ENCODE data around the gene ADGRG6.
A peak's percentile ranks its signal among the peaks of the same experiment; 100 is the strongest.

The ADGRG6 gene

DNA sequence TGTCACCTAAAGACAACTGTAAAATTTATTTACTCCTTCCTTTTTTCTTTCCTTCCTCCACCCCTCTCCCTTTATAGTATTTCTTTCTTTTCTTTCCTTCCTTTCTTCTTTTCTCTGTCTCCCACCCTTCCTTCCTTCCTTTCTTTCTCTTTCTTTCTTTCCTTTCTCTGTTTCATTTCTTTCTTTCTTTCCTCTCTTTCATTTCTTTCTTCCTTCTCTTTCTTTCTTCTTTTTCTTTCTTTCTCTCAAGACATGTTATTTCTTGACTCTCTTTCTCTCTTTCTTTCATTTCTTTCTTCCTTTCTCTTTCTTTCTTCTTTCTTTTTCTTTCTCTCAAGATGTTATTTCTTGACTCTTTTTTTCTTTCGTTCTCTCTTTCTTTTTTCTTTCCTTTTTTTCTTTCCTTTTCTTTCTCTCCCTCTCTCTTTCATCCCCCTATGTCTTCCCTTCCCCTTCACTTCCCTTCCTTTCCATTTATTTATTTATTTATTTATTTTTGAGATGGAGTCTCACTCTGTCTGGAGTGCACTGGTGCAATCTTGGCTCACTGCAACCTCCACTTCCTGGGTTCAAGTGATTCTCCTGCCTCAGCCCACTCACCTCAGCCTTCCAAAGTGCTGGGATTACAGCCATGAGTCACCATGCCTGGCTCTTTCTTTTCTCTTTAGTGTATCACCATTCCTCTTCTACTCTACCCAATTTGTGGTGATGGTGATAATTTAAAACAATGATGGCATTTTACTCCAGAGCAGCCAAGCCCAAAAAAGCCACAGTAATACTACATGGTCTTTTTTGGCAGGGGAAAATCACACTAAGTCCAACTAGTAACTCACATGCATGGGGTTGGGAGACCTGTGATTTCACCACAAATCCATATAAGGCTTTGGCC, 188.2 kb downstream of the ADGRG6 start:
- DNase-seq (ENCODE audit: low read depth) = peak; percentile 26

Measured in EH (cell line).